Gastrocnemius medialis (tissue), 4 donors: ENCODE data around the gene ALOX5AP. TPM values are rescaled to one million over a fixed set of nuclear protein-coding genes. Genes with fewer than 3 reads are reported as not detected.

ENCODE experiments used
- ATAC-seq, 2 donors: fragments of 150-250 bp; one replicate each; pipeline ENCODE4 v1.9.1; 2016
- DNase-seq, 2 donors: peaks; one replicate each; pipeline ENCODE4 v3.0.0-alpha.2; 2019
- H3K27ac ChIP-seq, 4 donors: fragments of 200-600 bp; sonication (generic); 1 replicate in 1 of 4; 2 replicates in 3 of 4; pipeline ENCODE4 v1.5.1; 2016 to 2018; ENCODE audit warnings: mild to moderate bottlenecking in 2 of 4, moderate library complexity in 1 of 4
- H3K27me3 ChIP-seq, 3 donors: fragments of 200-600 bp; sonication (generic) in 2 of 3; 1 replicate in 1 of 3; 2 replicates in 2 of 3; pipeline versions ENCODE4 v1.5.1 to v1.6.0; 2016 to 2019; ENCODE audit warnings: mild to moderate bottlenecking in 1 of 3, moderate library complexity in 1 of 3
- H3K36me3 ChIP-seq, 2 donors: fragments of 200-600 bp; sonication (generic) in 1 of 2; one replicate each; pipeline ENCODE4 v1.5.1; 2017 to 2018
- H3K4me1 ChIP-seq, 2 donors: fragments of 200-600 bp; sonication (generic) in 1 of 2; one replicate each; pipeline ENCODE4 v1.5.1; 2016 to 2017; ENCODE audit warnings: mild to moderate bottlenecking in 2 of 2
- H3K4me3 ChIP-seq, 4 donors: fragments of 200-600 bp; sonication (generic) in 3 of 4; 1 replicate in 1 of 4; 2 replicates in 3 of 4; pipeline ENCODE4 v1.5.1; 2016 to 2019; ENCODE audit warnings: mild to moderate bottlenecking in 2 of 4
- H3K9me3 ChIP-seq, 3 donors: fragments of 200-600 bp; sonication (generic) in 2 of 3; 1 replicate in 1 of 3; 2 replicates in 2 of 3; pipeline ENCODE4 v1.5.1; 2016 to 2019
- POLR2A ChIP-seq, 2 donors: fragments of 450-650 bp; IDR thresholded peaks; one replicate each; pipeline ENCODE4 v1.6.1; 2017; ENCODE audit warnings: antibody characterized with exemption in 2 of 2, mild to moderate bottlenecking in 2 of 2, moderate library complexity in 2 of 2
- in situ Hi-C, 4 donors: fragments of 200-750 bp; cut with MboI; loops; one replicate each; pipeline versions ENCODE4 v1.15.0 to v1.8.0; 2017; ENCODE audit warnings: low sequenced_read_pairs in 4 of 4
- intact Hi-C: fragments of 100-400 bp; cut with DNase I; formaldehyde crosslinking; loops from one replicate; pipeline ENCODE4 v1.15.1; 2023; ENCODE audit warnings: low total_unique reads
- total RNA-seq, 4 donors: library from RNA; depleted of rRNA; stranded (reverse); fragments of >200 nt; gene quantifications; one replicate each; pipeline versions ENCODE4 v1.1.0 to v1.2.3, GENCODE V29; 2016
- TF ChIP-seq, protein P1 (sequence below), 5 experiments: fragments of 450-650 bp in 3 of 5; fragments of 200-600 bp in 2 of 5; sonication (generic) in 2 of 5; IDR thresholded peaks in 4 of 5; conservative IDR thresholded peaks in 1 of 5; 1 replicate in 4 of 5; 2 replicates in 1 of 5; pipeline ENCODE4 v1.5.1; 2016 to 2019; ENCODE audit warnings: antibody characterized with exemption in 5 of 5, mild to moderate bottlenecking in 3 of 5, moderate library complexity in 3 of 5

ALOX5AP gene
- total RNA-seq, 4 donors from 2014 or later = 5.3 to 9.1 (median 7.1) TPM

DNA sequence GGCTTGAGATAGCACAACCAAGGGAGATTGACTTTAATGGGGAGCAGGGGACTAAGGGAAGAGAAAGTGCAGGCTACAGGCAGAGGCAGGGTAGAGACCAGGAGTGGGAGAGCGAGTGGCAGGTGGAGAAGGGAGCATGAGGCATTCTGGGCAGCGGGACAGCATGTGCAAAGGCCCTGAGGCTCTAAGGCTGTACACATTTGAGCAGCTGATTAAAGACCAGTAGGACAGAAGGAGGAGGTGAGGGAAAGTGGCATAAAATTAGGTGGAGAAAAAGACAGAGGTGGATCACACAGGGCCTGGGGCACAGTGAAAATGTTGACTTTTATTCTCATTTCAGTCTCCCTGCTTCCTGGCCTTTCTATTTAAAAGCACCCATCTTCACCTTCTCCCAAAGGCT, 74.4 kb downstream of the ALOX5AP start:
- Histone ChIP-seq H3K27ac (no peak overlapping the region), H3K4me3 (no peak overlapping the region), H3K36me3 (no peaks in the 10 kb centered on the region), H3K27me3 (no peaks in the 10 kb centered on the region), H3K9me3 (no peaks in the 10 kb centered on the region), H3K4me1 (no peaks in the 10 kb centered on the region)
- intact Hi-C loops = loop anchor here (5.0 to 10.0 kb wide), 3 partner anchors 53 to 555 kb away; no protein-coding TSS in a partner anchor
- in situ Hi-C loops = loop anchor here in 3 of 4 donors (10.0 to 25.0 kb wide), 2 partner anchors 125 to 672 kb away; no protein-coding TSS in a partner anchor
- DNase-seq (no peak), ATAC-seq (no peak)
- no peak for TF ChIP-seq POLR2A (IDR thresholded peaks at IDR 0.05)
- TF ChIP-seq, protein P1, sequence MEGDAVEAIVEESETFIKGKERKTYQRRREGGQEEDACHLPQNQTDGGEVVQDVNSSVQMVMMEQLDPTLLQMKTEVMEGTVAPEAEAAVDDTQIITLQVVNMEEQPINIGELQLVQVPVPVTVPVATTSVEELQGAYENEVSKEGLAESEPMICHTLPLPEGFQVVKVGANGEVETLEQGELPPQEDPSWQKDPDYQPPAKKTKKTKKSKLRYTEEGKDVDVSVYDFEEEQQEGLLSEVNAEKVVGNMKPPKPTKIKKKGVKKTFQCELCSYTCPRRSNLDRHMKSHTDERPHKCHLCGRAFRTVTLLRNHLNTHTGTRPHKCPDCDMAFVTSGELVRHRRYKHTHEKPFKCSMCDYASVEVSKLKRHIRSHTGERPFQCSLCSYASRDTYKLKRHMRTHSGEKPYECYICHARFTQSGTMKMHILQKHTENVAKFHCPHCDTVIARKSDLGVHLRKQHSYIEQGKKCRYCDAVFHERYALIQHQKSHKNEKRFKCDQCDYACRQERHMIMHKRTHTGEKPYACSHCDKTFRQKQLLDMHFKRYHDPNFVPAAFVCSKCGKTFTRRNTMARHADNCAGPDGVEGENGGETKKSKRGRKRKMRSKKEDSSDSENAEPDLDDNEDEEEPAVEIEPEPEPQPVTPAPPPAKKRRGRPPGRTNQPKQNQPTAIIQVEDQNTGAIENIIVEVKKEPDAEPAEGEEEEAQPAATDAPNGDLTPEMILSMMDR (IDR thresholded peaks at IDR 0.05 in 4 of 5, conservative IDR thresholded peaks at IDR 0.05 in 1 of 5) = no peak

DNA sequence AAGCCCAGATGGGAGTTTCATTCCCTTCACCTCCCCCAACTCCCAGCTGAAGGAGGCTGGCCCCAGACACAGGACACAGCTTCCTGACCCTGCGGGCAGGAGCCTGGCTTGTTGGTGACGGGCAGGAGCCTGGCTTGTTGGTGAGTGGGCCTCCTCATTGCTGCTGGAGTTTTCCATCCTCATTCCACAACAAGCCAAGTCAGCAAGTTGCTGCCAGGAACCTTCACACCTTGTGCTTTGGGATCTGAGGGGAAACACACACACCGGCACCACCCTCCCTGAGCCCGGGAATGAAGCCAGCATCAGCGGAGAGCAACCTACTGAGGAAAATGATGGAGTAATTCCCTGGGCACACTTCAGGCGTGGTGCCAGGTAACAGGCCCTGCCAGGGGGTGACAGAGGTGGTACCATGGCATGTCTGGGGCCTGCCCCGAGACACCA, 74.9 kb downstream of the ALOX5AP start:
- no peaks in the 10 kb centered on the region for H3K27me3 ChIP-seq
- ATAC-seq (no peak), DNase-seq (no peak)
- intact Hi-C loops = no loop called here
- H3K36me3 ChIP-seq = no peaks in the 10 kb centered on the region
- in situ Hi-C loops = loop anchor here in 3 of 4 donors (25.0 kb wide), 1 partner anchor 673 kb away; no protein-coding TSS in a partner anchor
- TF ChIP-seq, protein P1 (IDR thresholded peaks at IDR 0.05 in 4 of 5, conservative IDR thresholded peaks at IDR 0.05 in 1 of 5) = no peak
- no peak for TF ChIP-seq POLR2A (IDR thresholded peaks at IDR 0.05)
- H3K4me1 ChIP-seq = no peaks in the 10 kb centered on the region
- no peak overlapping the region for H3K4me3 ChIP-seq
- no peaks in the 10 kb centered on the region for H3K9me3 ChIP-seq
- H3K27ac ChIP-seq = no peak overlapping the region

DNA sequence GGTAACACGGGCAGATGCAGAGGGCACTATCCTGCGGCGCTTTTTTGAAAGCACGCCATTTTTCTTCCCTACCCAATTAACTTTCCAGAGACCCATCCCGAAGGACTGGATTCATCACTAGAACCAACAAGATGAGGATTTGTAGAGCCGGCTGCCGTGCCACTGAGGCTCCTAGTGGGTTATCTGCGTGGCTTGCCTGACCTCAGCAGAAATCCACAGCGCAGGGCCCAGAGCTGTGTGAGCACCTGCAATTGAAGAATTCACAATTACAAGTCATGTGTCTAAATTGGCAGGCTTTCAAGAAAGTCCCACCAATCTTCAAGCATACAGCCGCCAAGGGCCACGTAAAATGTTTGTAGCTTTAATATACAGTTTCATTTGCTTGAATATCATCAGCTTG, 75.5 kb downstream of the ALOX5AP start:
- intact Hi-C loops = no loop called here
- no peak for DNase-seq
- Histone ChIP-seq H3K36me3 (no peaks in the 10 kb centered on the region), H3K27me3 (no peaks in the 10 kb centered on the region), H3K4me1 (no peaks in the 10 kb centered on the region), H3K27ac (no peak overlapping the region), H3K4me3 (no peak overlapping the region), H3K9me3 (no peaks in the 10 kb centered on the region)
- TF ChIP-seq, protein P1 (IDR thresholded peaks at IDR 0.05 in 4 of 5, conservative IDR thresholded peaks at IDR 0.05 in 1 of 5) = no peak
- in situ Hi-C loops = loop anchor here in 3 of 4 donors (25.0 kb wide), 1 partner anchor 674 kb away; no protein-coding TSS in a partner anchor
- no peak for ATAC-seq

Other genes starting within 250 kb of the ALOX5AP start
- gene USPL1, start 117.6 kb upstream of the ALOX5AP start, total RNA-seq = 10 to 100 TPM; 14.2 to 18.4 (median 15.6) TPM
- 10 to 100 TPM; 12.8 to 37.7 (median 23.3) TPM for gene MEDAG, start 170.7 kb downstream of the ALOX5AP start, total RNA-seq
- not detected for gene TEX26, start 197.1 kb downstream of the ALOX5AP start, total RNA-seq